GM12875 (cell line): ENCODE measurements around the gene HK2.

Experiments
- H3K4me3 ChIP-seq: one replicate; pipeline ENCODE4 v1.5.1; 2011; ENCODE audit warnings: low read depth, low read length, control low read depth
- TF ChIP-seq, protein P1 (sequence below): IDR thresholded peaks from 2 replicates; pipeline ENCODE4 v1.5.1; 2011; ENCODE audit warnings: low read depth, mild to moderate bottlenecking, control low read depth, inconsistent platforms, low read length, moderate library complexity, borderline replicate concordance; ENCODE audit not compliant: insufficient read depth

The HK2 gene

DNA sequence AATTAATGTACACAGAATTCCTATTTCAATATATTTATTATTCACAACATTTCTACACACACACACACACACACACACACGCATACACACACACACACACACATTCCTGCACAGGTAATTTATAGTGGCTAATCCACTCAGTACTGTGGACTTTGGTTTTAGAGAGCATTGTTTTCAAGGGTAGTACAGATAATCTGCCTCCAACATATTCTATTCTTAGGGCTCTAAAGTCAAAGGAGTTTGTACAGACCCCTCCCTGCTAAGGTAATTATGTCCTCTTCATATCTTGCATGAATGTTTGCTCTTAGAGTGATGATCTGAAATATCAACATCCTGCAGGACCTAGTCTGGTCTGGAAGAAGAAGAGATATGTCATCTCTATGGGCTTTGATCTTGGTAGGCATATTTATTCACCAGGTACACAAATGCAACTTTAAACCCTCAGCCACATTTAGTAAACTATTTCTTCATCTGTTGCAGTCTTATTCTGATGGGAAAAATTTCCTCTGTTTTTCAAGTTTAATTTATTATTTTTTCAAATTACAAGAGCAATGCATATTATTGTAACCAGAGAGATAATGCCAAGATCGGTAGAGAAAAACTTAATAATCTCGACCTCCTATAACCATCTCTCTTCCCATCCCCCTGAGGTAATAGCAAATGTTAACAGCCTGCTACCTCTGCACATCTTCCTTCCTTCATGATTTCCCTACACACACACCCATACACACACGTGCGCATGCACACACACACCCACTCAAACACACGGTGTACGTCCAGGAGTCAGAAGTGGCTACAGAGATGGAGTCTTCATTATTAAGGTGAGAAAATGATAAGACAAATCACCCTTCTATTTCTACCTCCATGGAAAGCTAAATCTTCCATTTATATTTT, 106.2 kb downstream of the HK2 start:
- TF ChIP-seq, protein P1, sequence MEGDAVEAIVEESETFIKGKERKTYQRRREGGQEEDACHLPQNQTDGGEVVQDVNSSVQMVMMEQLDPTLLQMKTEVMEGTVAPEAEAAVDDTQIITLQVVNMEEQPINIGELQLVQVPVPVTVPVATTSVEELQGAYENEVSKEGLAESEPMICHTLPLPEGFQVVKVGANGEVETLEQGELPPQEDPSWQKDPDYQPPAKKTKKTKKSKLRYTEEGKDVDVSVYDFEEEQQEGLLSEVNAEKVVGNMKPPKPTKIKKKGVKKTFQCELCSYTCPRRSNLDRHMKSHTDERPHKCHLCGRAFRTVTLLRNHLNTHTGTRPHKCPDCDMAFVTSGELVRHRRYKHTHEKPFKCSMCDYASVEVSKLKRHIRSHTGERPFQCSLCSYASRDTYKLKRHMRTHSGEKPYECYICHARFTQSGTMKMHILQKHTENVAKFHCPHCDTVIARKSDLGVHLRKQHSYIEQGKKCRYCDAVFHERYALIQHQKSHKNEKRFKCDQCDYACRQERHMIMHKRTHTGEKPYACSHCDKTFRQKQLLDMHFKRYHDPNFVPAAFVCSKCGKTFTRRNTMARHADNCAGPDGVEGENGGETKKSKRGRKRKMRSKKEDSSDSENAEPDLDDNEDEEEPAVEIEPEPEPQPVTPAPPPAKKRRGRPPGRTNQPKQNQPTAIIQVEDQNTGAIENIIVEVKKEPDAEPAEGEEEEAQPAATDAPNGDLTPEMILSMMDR, result no peak

GRCh38 chr2:74941284-74941683, 107.4 kb downstream of the HK2 start:
- TF ChIP-seq, protein P1, result no peak
- no peak overlapping the region for H3K4me3 ChIP-seq

More for the DNA sequence above, 106.2 kb downstream of the HK2 start:
- H3K4me3 ChIP-seq, result no peak overlapping the region

DNA sequence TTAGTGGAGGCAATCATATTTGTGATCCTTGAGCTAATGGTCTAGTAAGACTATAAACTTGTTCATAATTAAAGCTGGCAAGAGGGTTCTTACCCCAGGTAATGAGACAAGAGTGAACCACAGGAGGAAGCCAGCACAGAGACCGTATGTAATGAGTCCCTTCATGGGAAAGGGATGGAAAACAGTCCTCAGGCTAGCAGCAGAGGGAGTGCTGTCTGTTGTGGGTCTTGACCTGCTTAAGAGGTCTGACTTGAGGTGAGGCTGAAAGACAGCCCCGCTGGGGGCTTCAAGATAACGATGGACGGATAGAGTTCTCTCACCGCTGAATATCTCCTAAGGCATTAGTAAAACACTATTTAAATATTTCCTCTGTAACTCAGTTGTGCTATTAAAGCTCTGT, 108.3 kb downstream of the HK2 start:
- no peak overlapping the region for H3K4me3 ChIP-seq
- TF ChIP-seq, protein P1, result no peak
